DMS114 treated with DMSO at 0.1 percent for 48 hours (cell line): ENCODE data around the gene PERM1.
A peak's percentile ranks its signal among the peaks of the same experiment; 100 is the strongest.
"Not testable (repeated sequence)": the region's sequence is repeated elsewhere in the genome, so short reads cannot be mapped to it uniquely, and the experiment has no call there.

ENCODE experiments used
- DNase-seq: peaks from one replicate; lab custom pipeline; 2025; ENCODE audit not compliant: unreplicated experiment; lab: John Stamatoyannopoulos, UW

The PERM1 gene

DNA sequence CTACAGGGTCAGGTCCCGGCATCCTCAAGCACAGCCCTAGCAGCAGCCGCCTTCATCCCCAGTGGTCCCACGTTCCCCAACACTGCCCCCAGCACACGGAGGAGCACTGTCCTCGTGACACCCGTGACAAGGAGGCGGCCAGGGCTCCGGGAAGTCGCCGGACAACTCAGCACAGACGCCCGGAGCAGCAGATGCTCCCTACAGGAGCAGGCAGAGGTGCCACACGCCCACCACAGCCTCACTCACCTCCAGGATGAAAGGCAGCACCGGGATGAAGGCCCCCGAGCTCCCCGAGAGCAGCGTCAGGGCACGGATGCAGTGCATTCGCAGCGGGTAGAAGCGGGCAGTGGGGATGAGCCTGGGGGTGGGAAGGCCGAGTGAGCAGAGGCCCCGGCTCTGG, 31.0 kb downstream of the PERM1 start:
- no peak for DNase-seq

DNA sequence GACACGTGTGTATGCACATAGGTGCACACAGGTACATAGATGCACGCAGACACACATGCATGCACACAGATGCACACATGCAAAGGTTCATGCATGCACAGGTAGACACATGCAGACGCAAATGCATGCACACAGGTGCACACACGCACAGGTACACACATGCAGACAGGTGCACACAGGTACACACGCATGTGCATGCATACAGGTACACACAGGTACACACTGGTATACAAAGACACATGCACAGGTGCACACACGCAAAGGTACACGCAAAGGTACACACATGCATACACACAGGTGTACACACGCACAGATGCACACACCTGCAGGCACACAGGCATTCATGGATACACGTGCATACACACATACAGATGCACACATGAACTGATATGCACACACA, 31.6 kb downstream of the PERM1 start:
- no peak for DNase-seq

DNA sequence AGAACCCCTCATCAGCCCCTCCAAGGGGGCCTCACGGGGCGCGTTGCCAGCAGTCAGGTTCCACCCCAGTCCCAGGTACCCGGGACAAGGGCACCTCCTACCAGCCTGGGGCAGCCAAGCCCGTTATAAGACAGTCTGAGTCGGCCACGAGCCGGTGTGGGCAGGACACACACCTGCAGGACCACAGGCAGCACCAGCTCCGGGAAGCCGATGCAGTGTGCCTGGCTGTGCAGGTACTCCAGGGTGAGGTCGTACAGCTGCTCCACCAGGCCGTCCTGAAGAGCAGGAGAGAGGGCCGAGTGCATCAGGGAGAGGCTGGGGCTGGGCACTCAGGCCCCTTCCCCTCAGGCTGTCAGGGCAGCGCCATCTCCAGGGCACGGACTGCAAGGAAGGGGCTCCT, 33.9 kb downstream of the PERM1 start:
- DNase-seq = no peak

DNA sequence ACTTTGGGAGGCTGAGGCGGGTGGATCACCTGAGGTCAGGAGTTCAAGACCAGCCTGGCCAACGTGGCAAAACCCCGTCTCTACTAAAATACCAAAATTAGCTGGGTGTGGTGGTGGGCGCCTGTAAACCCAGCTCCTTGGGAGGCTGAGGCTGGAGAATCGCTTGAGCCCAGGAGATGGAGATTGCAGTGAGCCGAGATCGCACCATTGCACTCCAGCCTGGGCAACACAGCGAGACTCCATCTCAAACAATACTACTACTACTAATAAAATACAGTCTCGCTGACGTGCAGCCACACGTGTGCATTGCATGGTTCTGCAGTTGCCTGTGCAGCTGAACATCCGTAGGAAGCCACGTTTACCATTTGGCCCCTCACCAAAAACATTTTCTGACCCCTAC, 35.1 kb downstream of the PERM1 start:
- not testable (repeated sequence) for DNase-seq

DNA sequence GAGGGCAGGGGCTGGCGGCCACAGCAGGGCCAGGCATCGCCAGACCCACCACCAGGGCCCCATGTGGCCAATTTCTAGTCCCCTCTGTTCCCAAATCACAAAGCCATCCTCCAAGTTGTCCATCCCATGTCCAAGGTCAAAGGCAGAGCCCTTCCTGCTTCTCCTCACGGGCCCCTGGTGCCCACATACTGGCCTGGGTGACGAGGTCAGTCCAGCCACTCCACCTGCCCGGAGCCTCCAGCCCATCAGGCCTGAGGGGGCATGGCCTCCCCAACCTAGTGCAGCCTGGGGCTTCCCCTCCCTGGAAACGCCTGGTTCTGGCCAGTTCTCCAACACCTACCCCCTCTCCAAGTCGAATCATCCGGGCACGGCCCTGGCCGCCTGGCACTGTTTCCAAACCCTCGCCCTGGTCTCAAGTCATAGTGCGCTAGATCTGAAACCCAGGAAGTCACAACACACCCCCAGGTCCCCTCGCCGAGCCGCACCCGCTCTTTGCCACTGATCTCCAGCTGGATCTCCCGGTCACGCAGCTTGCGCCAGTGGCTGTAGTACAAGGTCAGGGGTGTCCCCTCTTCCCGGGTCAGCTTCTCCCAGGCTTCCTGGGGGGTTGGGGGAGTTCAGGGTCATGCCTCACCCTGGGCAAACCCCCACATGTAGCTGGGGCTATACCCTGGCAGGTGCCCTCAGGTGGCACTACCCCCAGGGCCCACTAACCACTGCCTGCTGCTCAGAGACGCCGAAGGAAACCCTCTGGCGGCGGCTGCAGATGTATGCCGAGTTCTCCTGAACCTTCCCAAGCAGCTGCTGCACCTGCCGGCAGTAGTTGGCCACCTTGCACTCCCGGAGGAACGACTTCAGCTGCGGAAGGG, 36.0 kb downstream of the PERM1 start:
- no peak for DNase-seq

DNA sequence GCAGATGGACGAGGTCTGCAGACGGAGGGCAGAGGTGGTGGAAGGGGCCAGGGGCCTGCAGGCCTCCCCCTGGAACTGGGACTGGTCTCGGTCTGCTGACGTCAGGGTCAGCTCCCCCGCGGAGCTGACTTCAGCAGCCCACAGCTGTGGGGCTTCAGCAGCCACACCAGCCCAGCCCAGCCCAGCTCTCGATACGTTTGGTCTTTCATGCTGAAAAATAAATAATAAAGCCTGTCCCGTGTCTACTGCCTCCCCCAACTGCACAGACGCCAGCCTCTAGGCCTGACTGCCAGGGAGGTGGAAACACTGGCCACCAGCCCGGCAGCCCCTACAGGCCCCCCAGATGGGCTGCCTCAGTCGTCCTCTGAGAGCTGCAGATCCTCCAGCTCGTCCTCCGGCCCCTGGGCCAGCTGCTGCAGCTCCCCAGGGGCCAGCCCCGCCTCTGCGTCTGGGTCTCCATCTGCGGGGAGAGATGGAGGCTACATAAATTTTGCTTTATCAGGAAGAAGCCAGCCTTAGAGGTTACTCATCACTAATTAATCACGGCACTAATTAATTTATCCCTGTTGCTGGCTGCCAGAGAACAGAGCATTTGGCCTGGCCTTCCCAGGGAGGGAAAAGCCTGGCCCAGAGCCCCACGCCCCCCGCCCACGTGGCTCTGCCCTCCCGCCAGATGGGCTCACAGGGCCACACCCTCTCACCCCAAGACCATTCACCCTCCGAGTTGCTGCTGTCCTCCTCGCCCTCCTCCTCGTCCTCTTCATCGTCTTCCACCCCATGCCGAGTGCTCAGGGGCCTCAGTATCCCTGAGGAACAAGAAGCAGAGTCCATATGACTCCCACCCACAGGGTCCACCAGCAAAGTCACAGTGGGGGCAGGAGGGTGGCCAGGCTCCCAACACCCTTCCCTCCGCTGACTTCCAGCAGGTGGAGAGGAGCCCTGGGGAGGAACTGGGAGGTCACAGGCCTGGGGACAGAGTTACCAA, 37.3 kb downstream of the PERM1 start:
- peak; percentile 30 for DNase-seq

DNA sequence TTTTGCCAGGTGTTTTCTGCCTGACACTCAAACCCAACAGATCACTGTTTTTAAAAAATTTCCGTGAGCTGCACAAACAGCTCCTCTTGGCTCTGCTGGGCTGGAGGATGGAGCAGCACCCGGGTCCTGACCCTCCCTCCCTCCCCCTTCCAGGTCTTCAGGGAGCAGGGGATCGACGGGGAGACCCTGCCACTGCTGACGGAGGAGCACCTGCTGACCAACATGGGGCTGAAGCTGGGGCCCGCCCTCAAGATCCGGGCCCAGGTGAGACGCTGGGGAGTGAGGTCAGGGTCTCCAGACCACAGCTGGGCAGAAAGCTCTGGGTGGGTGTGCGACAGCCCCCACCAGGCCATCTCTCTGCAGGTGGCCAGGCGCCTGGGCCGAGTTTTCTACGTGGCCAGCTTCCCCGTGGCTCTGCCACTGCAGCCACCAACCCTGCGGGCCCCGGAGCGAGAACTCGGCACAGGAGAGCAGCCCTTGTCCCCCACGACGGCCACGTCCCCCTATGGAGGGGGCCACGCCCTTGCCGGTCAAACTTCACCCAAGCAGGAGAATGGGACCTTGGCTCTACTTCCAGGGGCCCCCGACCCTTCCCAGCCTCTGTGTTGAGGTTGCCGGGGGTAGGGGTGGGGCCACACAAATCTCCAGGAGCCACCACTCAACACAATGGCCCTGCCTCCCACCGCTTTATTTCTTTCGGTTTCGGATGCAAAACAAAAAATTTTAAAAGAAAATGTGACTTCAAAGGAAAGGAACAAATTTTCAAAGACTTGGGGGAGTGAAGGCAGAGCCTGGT, 38.1 kb downstream of the PERM1 start:
- DNase-seq = no peak

DNA sequence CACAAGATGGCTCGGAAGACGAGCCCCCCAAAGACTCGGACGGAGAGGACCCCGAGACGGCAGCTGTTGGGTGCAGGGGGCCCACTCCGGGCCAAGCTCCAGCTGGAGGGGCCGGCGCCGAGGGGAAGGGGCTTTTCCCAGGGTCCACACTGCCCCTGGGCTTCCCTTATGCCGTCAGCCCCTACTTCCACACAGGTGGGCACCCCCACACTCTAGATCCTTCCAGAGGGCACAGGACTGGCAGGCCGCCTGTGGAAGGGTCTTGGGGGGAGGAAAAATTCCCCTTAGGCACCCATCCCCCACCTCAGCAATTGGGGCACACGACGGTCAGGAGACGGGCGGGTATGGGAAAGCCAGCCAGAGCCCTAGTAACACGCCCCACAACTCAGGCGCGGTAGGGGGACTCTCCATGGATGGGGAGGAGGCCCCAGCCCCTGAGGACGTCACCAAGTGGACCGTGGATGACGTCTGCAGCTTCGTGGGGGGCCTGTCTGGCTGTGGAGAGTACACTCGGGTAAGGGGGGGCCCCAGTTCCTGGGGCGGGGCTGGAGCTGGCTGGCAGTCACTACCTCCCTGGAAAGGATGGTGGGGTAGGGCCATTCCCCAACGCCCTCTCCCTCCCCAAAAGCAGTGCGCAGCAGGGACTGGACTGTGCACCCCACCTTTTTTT, 38.9 kb downstream of the PERM1 start:
- DNase-seq = no peak

DNA sequence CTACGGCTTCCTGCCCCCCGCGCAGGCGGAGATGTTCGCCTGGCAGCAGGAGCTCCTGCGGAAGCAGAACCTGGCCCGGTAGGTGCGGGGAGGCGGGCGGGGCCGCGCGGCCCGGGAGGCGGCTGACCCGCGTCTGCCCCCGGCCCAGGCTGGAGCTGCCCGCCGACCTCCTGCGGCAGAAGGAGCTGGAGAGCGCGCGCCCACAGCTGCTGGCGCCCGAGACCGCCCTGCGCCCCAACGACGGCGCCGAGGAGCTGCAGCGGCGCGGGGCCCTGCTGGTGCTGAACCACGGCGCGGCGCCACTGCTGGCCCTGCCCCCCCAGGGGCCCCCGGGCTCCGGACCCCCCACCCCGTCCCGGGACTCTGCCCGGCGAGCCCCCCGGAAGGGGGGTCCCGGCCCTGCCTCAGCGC, 39.5 kb downstream of the PERM1 start:
- DNase-seq = no peak

DNA sequence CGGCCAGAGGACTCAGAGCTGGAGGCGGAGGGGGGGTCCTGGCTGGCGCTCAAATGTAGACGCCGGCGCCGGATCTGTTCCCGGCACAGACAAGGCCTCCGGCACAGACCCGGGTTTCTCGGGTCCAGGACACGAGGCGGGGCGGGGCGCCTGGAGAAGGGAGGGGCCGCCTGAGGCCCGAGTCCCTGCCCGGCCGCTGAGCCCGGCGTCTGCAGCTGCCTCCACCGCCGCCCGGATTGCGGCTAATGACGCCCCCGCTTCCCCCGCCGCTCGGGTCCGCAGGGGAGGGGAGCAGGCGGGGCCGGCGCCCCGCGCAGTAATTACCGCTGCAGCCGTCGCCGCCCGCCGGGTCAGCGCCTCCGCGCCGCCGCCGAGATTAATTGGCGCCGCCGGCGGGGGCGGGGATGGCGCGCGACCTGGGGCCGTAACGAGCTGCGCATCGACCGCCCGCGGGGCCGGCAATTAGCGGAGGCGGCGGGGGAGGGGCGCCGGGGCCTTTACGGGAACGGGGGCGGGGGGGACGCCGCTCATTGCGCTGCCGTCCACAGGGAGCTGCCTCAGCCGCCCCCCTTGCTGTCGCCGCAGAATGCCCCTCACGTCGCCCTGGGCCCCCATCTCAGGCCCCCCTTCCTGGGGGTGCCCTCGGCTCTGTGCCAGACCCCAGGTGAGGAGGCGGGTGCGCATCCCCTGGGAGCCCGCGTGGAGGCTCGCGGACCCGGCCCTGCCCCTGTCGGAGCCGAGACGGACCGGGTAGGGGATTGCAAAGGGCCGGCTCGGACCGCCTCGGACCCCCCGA, 40.1 kb downstream of the PERM1 start:
- no peak for DNase-seq

DNA sequence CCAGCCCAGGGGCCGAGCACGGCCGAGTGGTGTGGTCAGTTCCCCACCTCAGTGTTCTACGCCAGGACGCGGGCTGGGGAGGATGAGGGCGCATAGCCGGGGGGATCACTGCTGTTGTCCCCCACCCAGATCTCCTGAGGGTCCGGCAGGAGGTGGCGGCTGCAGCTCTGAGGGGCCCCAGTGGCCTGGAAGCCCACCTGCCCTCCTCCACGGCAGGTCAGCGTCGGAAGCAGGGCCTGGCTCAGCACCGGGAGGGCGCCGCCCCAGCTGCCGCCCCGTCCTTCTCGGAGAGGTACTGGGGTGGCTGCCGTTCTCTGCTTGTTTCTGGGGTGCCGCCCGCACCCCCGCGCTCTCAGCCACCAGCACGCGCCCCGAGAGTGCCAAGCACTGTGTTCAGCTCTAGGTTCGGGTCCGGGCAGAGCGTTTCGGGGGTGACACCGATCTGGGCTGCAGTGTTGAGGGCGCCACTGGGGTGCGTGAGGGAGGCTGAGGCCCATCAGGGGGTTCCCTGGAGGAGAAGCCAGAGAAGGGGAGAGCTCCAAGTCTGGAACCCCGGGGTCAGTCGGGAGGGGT, 40.8 kb downstream of the PERM1 start:
- no peak for DNase-seq

DNA sequence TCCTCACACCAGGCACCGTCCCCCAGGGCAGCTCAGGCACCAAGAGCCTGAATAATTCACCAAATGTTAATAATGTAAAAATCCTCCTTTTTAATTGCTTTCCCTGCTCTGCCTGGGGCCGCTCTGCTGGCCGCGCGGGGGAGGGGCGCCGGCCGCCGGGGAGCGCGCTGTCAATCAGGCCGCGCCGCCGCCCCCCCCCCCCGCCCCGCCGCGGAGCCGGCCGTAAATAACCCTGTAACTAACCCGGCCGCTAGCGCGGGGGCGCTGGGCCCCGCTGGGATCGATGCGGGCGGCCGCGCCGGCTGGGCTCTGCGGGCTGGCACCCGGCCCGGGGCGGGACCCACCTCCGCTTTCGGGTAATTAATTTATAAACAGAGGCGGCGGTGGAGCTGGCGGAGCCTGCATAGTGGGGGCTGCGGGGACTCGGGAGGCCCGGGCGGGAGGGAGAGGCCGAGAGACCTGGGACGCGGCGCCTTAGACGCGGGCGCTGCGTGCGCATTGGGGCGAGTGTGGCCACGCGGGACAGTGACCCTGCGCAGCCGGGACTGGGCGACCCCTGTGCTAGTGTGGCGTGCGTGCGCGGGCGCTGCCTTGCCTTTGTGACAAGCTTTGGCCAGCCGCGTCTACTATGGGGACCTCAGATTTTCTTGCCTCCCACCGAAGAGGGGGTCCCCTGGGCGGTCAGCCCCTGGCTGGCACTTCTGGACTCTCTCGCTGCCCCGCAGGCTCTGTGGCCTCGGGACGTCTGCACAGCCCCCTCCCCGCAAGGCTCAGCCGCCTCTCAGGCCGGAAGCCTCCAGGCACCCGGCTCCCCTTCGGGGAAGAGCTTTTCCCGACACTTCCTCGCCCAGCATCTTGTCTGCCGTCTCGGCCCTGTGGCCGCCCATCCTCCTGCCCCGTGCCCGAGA, 41.5 kb downstream of the PERM1 start:
- DNase-seq = no peak

DNA sequence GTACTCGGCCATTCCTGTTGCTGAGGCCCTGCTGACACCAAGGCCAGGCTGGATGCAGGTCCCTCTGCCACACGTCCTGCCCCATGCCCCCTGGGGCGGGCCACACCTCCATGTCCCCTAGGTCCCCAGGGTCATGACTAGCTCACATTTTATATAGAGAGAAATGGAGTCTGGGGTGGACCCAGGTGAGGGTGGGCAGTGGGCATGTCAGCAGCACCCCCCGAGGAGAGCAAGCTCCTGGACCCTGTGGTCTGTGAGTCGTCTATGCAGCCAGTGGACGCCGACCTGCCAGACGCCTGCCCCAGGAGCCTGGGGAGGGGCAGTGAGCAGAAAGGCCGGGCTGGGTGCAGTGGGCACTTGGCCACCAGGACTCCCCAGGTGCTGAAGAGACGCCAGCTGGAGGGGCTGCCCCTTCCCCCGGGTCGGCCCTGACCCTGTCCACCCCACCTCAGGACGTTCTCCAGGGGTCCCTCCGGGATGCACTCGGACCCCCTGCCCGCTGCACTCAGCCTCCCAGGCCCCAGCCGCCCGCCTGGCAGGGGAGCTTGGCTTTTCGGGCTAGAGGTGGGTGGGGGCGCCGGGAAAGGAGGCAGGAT, 42.3 kb downstream of the PERM1 start:
- no peak for DNase-seq

DNA sequence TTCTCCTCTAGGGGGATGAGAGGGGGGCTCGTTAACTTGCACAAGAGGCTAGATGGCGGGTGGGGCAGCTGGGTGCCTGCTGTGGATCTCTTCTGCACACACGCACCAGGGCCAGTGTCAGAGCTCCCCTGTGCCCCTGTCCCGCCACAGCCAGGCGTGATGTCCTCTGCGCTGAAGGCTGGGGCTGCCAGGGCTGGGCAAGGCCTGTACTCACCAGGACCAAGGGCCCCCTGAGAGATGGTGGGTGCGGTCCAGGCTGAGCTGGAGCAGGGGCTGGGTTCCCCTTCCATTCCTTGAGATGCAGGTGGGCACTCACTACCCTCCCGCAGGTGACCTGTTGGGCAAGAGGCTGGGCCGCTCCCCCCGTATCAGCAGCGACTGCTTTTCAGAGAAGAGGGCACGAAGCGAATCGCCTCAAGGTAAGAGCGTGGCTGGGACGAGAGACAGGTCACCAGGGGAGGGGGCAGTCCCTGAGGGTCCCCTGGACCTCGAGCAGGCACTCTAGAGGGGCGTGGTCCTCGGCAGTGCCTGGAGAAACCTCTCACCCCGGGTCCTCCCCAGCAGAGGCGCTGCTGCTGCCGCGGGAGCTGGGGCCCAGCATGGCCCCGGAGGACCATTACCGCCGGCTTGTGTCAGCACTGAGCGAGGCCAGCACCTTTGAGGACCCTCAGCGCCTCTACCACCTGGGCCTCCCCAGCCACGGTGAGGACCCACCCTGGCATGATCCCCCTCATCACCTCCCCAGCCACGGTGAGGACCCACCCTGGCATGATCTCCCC, 43.0 kb downstream of the PERM1 start:
- no peak for DNase-seq

DNA sequence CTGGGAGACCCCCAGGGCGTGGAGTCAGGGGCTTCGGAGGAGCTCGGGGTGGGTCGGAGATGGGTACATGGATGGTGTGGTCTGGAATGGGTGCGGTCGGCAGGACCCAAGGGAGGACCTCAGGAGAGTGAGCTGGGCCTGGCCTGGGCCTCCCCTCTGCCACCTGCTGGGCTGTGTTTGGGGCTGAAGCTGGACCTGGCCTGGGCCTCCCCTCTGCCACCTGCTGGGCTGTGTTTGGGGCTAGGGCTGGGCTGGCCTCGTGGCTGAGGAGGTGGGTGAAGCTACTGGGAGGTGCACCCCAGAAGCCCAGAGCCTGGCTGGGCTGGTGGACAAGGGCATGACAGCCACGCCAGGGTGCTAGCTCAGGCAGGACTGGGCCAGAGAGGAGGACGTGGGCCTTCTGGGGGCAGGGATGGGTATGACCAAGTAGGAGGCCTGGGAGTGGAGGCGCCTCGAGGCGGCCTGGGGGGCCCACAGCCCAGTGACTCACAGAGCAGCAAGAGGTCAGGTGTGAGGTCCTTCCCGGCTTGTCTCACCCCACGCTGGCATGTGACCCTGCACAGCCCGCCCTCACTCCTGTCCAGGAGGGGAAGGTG, 43.7 kb downstream of the PERM1 start:
- DNase-seq = peak; percentile 32

DNA sequence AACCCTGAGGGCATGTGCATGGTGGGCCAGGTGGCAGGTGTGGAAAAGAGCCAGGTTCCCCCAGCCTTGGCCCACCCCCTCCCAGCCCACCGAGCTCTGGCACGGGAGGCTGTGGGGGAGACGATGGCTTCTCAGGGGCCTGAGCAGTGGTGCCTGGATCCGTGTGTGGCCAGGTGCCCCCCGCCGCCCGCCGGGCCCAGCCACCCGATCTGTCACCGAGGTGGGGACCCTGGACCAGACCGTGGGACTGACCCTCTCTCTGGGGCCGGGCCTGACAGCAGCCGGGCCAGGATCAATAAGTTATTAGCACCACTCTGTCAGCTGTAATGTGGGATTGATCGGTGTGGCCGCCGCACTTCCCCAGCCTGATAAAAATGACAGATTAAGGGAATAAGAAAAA, 44.4 kb downstream of the PERM1 start:
- DNase-seq = no peak
